H1 (cell line): ENCODE data around the gene RNGTT. TPM values are rescaled to one million over a fixed set of nuclear protein-coding genes. Genes with fewer than 3 reads are reported as not detected.

ENCODE experiments used
- CHD7 ChIP-seq: fragments of 300-600 bp; sonication (generic); IDR thresholded peaks from 2 replicates; pipeline ENCODE4 v1.7.1; 2012; ENCODE audit warnings: low read length, moderate library complexity, mild to moderate bottlenecking, inconsistent platforms; ENCODE audit not compliant: insufficient replicate concordance
- EGR1 ChIP-seq: IDR thresholded peaks from 2 replicates; pipeline ENCODE4 v1.6.1; 2011; ENCODE audit warnings: low read depth, low read length, borderline replicate concordance
- EP300 ChIP-seq, 2 experiments: IDR thresholded peaks; 1 replicate in 1 of 2; 2 replicates in 1 of 2; pipeline ENCODE4 v1.6.1; 2011 to 2012; ENCODE audit warnings: low read depth in 2 of 2, low read length in 2 of 2, mild to moderate bottlenecking in 2 of 2, borderline replicate concordance in 1 of 2, inconsistent platforms in 1 of 2, moderate library complexity in 1 of 2
- JUN ChIP-seq: IDR thresholded peaks from 2 replicates; pipeline ENCODE4 v1.6.1; 2011; ENCODE audit warnings: low read depth, mild to moderate bottlenecking, improper control_type of control experiment, low read length
- KDM4A ChIP-seq: IDR thresholded peaks from one replicate; pipeline ENCODE4 v1.7.1; 2012; ENCODE audit warnings: low read depth, mild to moderate bottlenecking, moderate library complexity, low read length, inconsistent platforms; ENCODE audit not compliant: severe bottlenecking
- NRF1 ChIP-seq: IDR thresholded peaks from 2 replicates; pipeline ENCODE4 v1.6.1; 2011; ENCODE audit warnings: mild to moderate bottlenecking, low read depth, low read length, improper control_type of control experiment
- POU5F1 ChIP-seq: IDR thresholded peaks from 2 replicates; pipeline ENCODE4 v1.6.1; 2011; ENCODE audit warnings: low read depth, mild to moderate bottlenecking, low read length, moderate library complexity
- RXRA ChIP-seq: IDR thresholded peaks from 2 replicates; pipeline ENCODE4 v1.6.1; 2011; ENCODE audit warnings: low read depth, mild to moderate bottlenecking, low read length, moderate library complexity; ENCODE audit not compliant: insufficient read depth
- SIN3A ChIP-seq, 2 experiments: IDR thresholded peaks in 1 of 2; conservative IDR thresholded peaks in 1 of 2; 2 replicates each; pipeline ENCODE4 v1.6.1; 2011 to 2012; ENCODE audit warnings: low read length in 2 of 2, improper control_type of control experiment in 1 of 2, low read depth in 1 of 2, mild to moderate bottlenecking in 1 of 2
- polyA plus RNA-seq, 7 experiments: library from polyadenylated mRNA; depleted of rRNA in 3 of 7; stranded (reverse) in 5 of 7; unstranded in 2 of 7; fragments of >200 nt in 5 of 7; fragments of 200-250 nt in 2 of 7; gene quantifications; 1 replicate in 5 of 7; 2 replicates in 1 of 7; 4 replicates in 1 of 7; pipeline versions ENCODE4 v1.2.1 to v1.2.3, GENCODE V29; 2011 to 2013; ENCODE audit warnings: missing spikeins in 2 of 7, mixed read lengths in 2 of 7
- total RNA-seq: library from RNA; stranded (reverse); fragmentation: NEBNext Ultra II Directional; extraction: Animal tissue kit (Norgen Biotek cat#: 25700); gene quantifications from 2 replicates; pipeline ENCODE4 v1.2.1, GENCODE V29; 2021

The RNGTT gene
- total and polyA plus RNA-seq, 2 of the 8 experiments (the other 6 are each of a cell fraction or from before 2014, with no cell fraction given), result 3.6 to 21.2 TPM

- TF ChIP-seq CHD7 (no peak), JUN (no peak), EGR1 (no peak), POU5F1 (no peak), KDM4A (no peak), SIN3A (conservative IDR thresholded peaks at IDR 0.05 in 1 of 2, IDR thresholded peaks at IDR 0.05 in 1 of 2; ENCODE audit: low read depth in 1 of 2, low read length in 2 of 2) (no peak), EP300 (IDR thresholded peaks at IDR 0.05; ENCODE audit: borderline replicate concordance in 1 of 2, low read depth in 2 of 2, low read length in 2 of 2) (no peak), RXRA (no peak), NRF1 (no peak)
Measured at GRCh38 chr6:88680654-88681053, 282.8 kb downstream of the RNGTT start (continued).
